Neutrophil (primary cell): Measurements from ENCODE around the gene TBCC.

Experiments used
- H3K27ac ChIP-seq: fragments of 200-600 bp; sonication (generic); 2 replicates; pipeline ENCODE4 v1.5.1; 2016; ENCODE audit warnings: mild to moderate bottlenecking, moderate library complexity
- H3K27me3 ChIP-seq: fragments of 200-600 bp; sonication (generic); 2 replicates; pipeline ENCODE4 v1.6.0; 2016; ENCODE audit warnings: mild to moderate bottlenecking
- H3K36me3 ChIP-seq: fragments of 200-600 bp; sonication (generic); 2 replicates; pipeline ENCODE4 v1.5.1; 2017
- H3K4me1 ChIP-seq, 2 experiments: fragments of 200-600 bp in 1 of 2; sonication (generic) in 1 of 2; 1 replicate in 1 of 2; 2 replicates in 1 of 2; pipeline versions ENCODE4 v1.5.1 to v1.6.1; 2013 to 2016; ENCODE audit warnings: low read depth in 1 of 2, low read length in 1 of 2, mild to moderate bottlenecking in 1 of 2, moderate library complexity in 1 of 2; ENCODE audit not compliant: control insufficient read depth in 1 of 2, insufficient read depth in 1 of 2
- H3K4me3 ChIP-seq, 2 experiments: fragments of 200-600 bp in 1 of 2; sonication (generic) in 1 of 2; 1 replicate in 1 of 2; 2 replicates in 1 of 2; pipeline ENCODE4 v1.5.1; 2013 to 2016; ENCODE audit warnings: low read depth in 1 of 2, low read length in 1 of 2, mild to moderate bottlenecking in 1 of 2, moderate library complexity in 1 of 2
- H3K9me3 ChIP-seq: fragments of 200-600 bp; sonication (generic); 2 replicates; pipeline ENCODE4 v1.5.1; 2016
- CTCF ChIP-seq: fragments of 200-600 bp; sonication (generic); IDR thresholded peaks from 2 replicates; pipeline ENCODE4 v1.5.1; 2016; ENCODE audit warnings: antibody characterized with exemption

TBCC gene

GRCh38 chr6:42787063-42787472, 41.2 kb upstream of the TBCC start:
- peaks cover 50 to 51% of the 10 kb centered on the region in 2 experiments for H3K4me1 ChIP-seq
- no peak for TF ChIP-seq CTCF
- H3K9me3 ChIP-seq = no peaks in the 10 kb centered on the region
- peaks cover 16% of the 10 kb centered on the region for H3K36me3 ChIP-seq
- peak overlapping the region; percentile 100 for H3K27ac ChIP-seq
- no peaks in the 10 kb centered on the region for H3K27me3 ChIP-seq
- peak overlapping the region; percentile 69 to 99 for H3K4me3 ChIP-seq

GRCh38 chr6:42786525-42786985, 40.7 kb upstream of the TBCC start:
- H3K36me3 ChIP-seq = peaks cover 16% of the 10 kb centered on the region
- no peak for TF ChIP-seq CTCF
- no peaks in the 10 kb centered on the region for H3K27me3 ChIP-seq
- peaks cover 50 to 51% of the 10 kb centered on the region in 2 experiments for H3K4me1 ChIP-seq
- peak overlapping the region; percentile 100 for H3K27ac ChIP-seq
- H3K4me3 ChIP-seq = peak overlapping the region; percentile 69 to 99
- no peaks in the 10 kb centered on the region for H3K9me3 ChIP-seq

- H3K36me3 ChIP-seq = peaks cover 9% of the 10 kb centered on the region
- H3K27ac ChIP-seq = peak overlapping the region; percentile 100
- H3K9me3 ChIP-seq = no peaks in the 10 kb centered on the region
- no peaks in the 10 kb centered on the region for H3K27me3 ChIP-seq
- no peak for TF ChIP-seq CTCF
- H3K4me1 ChIP-seq = peaks cover 46 to 53% of the 10 kb centered on the region in 2 experiments
- H3K4me3 ChIP-seq = peak overlapping the region; percentile 69 to 99
These were observed 39.0 kb upstream of the TBCC start for GRCh38 chr6:42784717-42785498.

GRCh38 chr6:42783876-42784642, 38.2 kb upstream of the TBCC start:
- H3K27ac ChIP-seq = peak overlapping the region; percentile 100
- H3K4me3 ChIP-seq = peak overlapping the region; percentile 69 to 99
- no peaks in the 10 kb centered on the region for H3K9me3 ChIP-seq
- peaks cover 9% of the 10 kb centered on the region for H3K36me3 ChIP-seq
- no peaks in the 10 kb centered on the region for H3K27me3 ChIP-seq
- no peak for TF ChIP-seq CTCF
- peaks cover 43 to 53% of the 10 kb centered on the region in 2 experiments for H3K4me1 ChIP-seq

- H3K36me3 ChIP-seq = peaks cover 1% of the 10 kb centered on the region
- H3K27me3 ChIP-seq = no peaks in the 10 kb centered on the region
- H3K9me3 ChIP-seq = no peaks in the 10 kb centered on the region
- H3K4me1 ChIP-seq = peaks cover 36 to 45% of the 10 kb centered on the region in 2 experiments
- TF ChIP-seq CTCF = no peak
- peak overlapping the region; percentile 100 for H3K27ac ChIP-seq
- peak overlapping the region; percentile 69 to 99 for H3K4me3 ChIP-seq
These were observed 37.4 kb upstream of the TBCC start for GRCh38 chr6:42783177-42783875.
